GM19468 (cell line): ENCODE results near the gene INPP4A.
A peak's percentile ranks its signal among the peaks of the same experiment; 100 is the strongest.
"Not testable (repeated sequence)": the region's sequence is repeated elsewhere in the genome, so short reads cannot be mapped to it uniquely, and the experiment has no call there.

Experiments
- ATAC-seq: cut with Tn5 transposase; IDR thresholded peaks from one replicate; pipeline ENCODE4 v1.9.1; 2021; ENCODE audit warnings: mild to moderate bottlenecking, moderate library complexity, moderate number of reproducible peaks; ENCODE audit not compliant: unreplicated experiment; ENCODE audit errors: extremely low read depth

Gene INPP4A

GRCh38 chr2:98444436-98445176, at the start of gene INPP4A:
Gene INPP4A, plus strand, starts transcription at chr2:98444858. Its CDS starts 75,191 bp downstream, at chr2:98520049.
- peak; percentile 27 for ATAC-seq

- no peak for ATAC-seq
Observed at GRCh38 chr2:98395977-98396376, 48.7 kb upstream of the INPP4A start.

- no peak for ATAC-seq
Observed at GRCh38 chr2:98396745-98397355, 47.8 kb upstream of the INPP4A start.

- ATAC-seq = no peak
Observed at GRCh38 chr2:98399140-98399539, 45.5 kb upstream of the INPP4A start.

GRCh38 chr2:98403878-98404277, 40.8 kb upstream of the INPP4A start:
- ATAC-seq = no peak

- ATAC-seq = no peak
Observed at GRCh38 chr2:98404556-98405250, 40.0 kb upstream of the INPP4A start.

GRCh38 chr2:98405301-98405700, 39.4 kb upstream of the INPP4A start:
- ATAC-seq = no peak

- no peak for ATAC-seq
Observed at GRCh38 chr2:98408155-98408554, 36.5 kb upstream of the INPP4A start.

- ATAC-seq = no peak
Observed at GRCh38 chr2:98412751-98413458, 31.8 kb upstream of the INPP4A start.

- ATAC-seq = not testable (repeated sequence)
Observed at GRCh38 chr2:98414246-98414645, 30.4 kb upstream of the INPP4A start.

GRCh38 chr2:98415719-98416248, 28.9 kb upstream of the INPP4A start:
- not testable (repeated sequence) for ATAC-seq

GRCh38 chr2:98416383-98417159, 28.1 kb upstream of the INPP4A start:
- no peak for ATAC-seq

- ATAC-seq = no peak
Observed at GRCh38 chr2:98419544-98419943, 25.1 kb upstream of the INPP4A start.

- no peak for ATAC-seq
Observed at GRCh38 chr2:98419977-98420725, 24.5 kb upstream of the INPP4A start.

- no peak for ATAC-seq
Observed at GRCh38 chr2:98422449-98422848, 22.2 kb upstream of the INPP4A start.

- ATAC-seq = no peak
Observed at GRCh38 chr2:98426771-98427170, 17.9 kb upstream of the INPP4A start.

GRCh38 chr2:98432145-98432544, 12.5 kb upstream of the INPP4A start:
- ATAC-seq = no peak

- ATAC-seq = no peak
Observed at GRCh38 chr2:98433363-98433964, 11.2 kb upstream of the INPP4A start.

GRCh38 chr2:98434492-98434891, 10.2 kb upstream of the INPP4A start:
- ATAC-seq = no peak
